ENCODE data around the gene MORN4. TPM values are rescaled to one million over a fixed set of nuclear protein-coding genes. Genes with fewer than 3 reads are reported as not detected.

Gene MORN4
- polyA plus RNA-seq, 1 of the 3 experiments (the other 2 are of a cell fraction): 31.4 TPM

- Histone ChIP-seq H3K4me1 (ENCODE audit: control insufficient read depth in 1 of 2, insufficient read depth in 2 of 2, low read depth in 1 of 2, low read length in 1 of 2) (peaks cover 0 to 6% of the 10 kb centered on the region in 2 experiments; a peak in 1 of 4 replicates), H3K36me3 (replicated peaks in 1 of 2; ENCODE audit: control insufficient read depth in 1 of 2, insufficient read depth in 2 of 2, low read length in 1 of 2) (peaks cover 32 to 47% of the 10 kb centered on the region in 2 experiments), H3K4me2 (no peak overlapping the region), H3F3A (replicated peaks; ENCODE audit: insufficient read depth) (peaks cover 8% of the 10 kb centered on the region), H4K20me1 (ENCODE audit: insufficient read depth) (no peaks in the 10 kb centered on the region), H2AFZ (ENCODE audit: low read depth) (no peak overlapping the region), H3K27ac (ENCODE audit: low read depth in 2 of 2, low read length in 1 of 2) (no peak overlapping the region; a peak in 1 of 4 replicates), H3K9ac (no peak overlapping the region), H3K79me2 (ENCODE audit: insufficient read depth) (0 out of 2 replicates have a peak, but pooled peaks cover 3% of the 10 kb centered on the region), H3K9me2 (no peaks in the 10 kb centered on the region), H3K4me3 (ENCODE audit: low read depth in 2 of 2, low read length in 1 of 2) (no peak overlapping the region), H3K9me3 (no peaks in the 10 kb centered on the region), H3K27me3 (ENCODE audit: insufficient read depth) (no peaks in the 10 kb centered on the region)
- POLR2A ChIA-PET: interaction anchor here (1.4 kb wide), 1 partner anchor 12 kb away, joined by 4 read pairs; the partner anchor contains the start of gene AVPI1
- CTCF ChIA-PET: interaction anchor here (0.9 to 6.8 kb wide), 7 partner anchors 9 to 60 kb away, joined by 3 to 71 read pairs (median 4); partner anchors contain the start of genes AVPI1, PI4K2A and ZFYVE27
- TF ChIP-seq PBX3 (IDR thresholded peaks at IDR 0.05) (no peak), RCOR1 (IDR thresholded peaks at IDR 0.05; ENCODE audit: low read length) (no peak), MXI1 (IDR thresholded peaks at IDR 0.05; ENCODE audit: low read depth, low read length) (no peak)
- 91% methylated on average over 8 of the region's 9 CpGs for WGBS (ENCODE audit: low lambda C conversion rate)
- DNase-seq: no peak
Measured at GRCh38 chr10:97675222-97675621, 41.9 kb upstream of the MORN4 start.

- no peak for DNase-seq
- Histone ChIP-seq H3K79me2 (ENCODE audit: insufficient read depth) (0 out of 2 replicates have a peak, but pooled peaks cover 3% of the 10 kb centered on the region), H3K9me2 (no peaks in the 10 kb centered on the region), H3K36me3 (replicated peaks in 1 of 2; ENCODE audit: control insufficient read depth in 1 of 2, insufficient read depth in 2 of 2, low read length in 1 of 2) (peaks cover 36 to 46% of the 10 kb centered on the region in 2 experiments), H3K27me3 (ENCODE audit: insufficient read depth) (no peaks in the 10 kb centered on the region), H3K9me3 (no peaks in the 10 kb centered on the region), H3K4me2 (no peak overlapping the region), H3K9ac (no peak overlapping the region), H3K4me1 (ENCODE audit: control insufficient read depth in 1 of 2, insufficient read depth in 2 of 2, low read depth in 1 of 2, low read length in 1 of 2) (peaks cover 0 to 6% of the 10 kb centered on the region in 2 experiments; a peak in 1 of 4 replicates), H3K27ac (ENCODE audit: low read depth in 2 of 2, low read length in 1 of 2) (peak overlapping the region in 1 of 2 experiments; percentile 28; a peak in 1 of 4 replicates), H3K4me3 (ENCODE audit: low read depth in 2 of 2, low read length in 1 of 2) (no peak overlapping the region), H3F3A (replicated peaks; ENCODE audit: insufficient read depth) (peaks cover 11% of the 10 kb centered on the region), H4K20me1 (ENCODE audit: insufficient read depth) (no peaks in the 10 kb centered on the region), H2AFZ (ENCODE audit: low read depth) (no peak overlapping the region)
- TF ChIP-seq YY1 (IDR thresholded peaks at IDR 0.05; ENCODE audit: low read depth) (no peak), NFIC (IDR thresholded peaks at IDR 0.05; ENCODE audit: borderline replicate concordance) (peak; percentile 31; the same call in 1 of the 2 replicates), SMC3 (IDR thresholded peaks at IDR 0.05; ENCODE audit: low read depth, low read length) (no peak), MAX (IDR thresholded peaks at IDR 0.05; ENCODE audit: low read depth) (no peak), EP300 (IDR thresholded peaks at IDR 0.05; ENCODE audit: borderline replicate concordance in 1 of 2, low read depth in 1 of 2, low read length in 1 of 2) (no peak), FOSL2 (IDR thresholded peaks at IDR 0.05; ENCODE audit: borderline replicate concordance, low read depth) (peak; percentile 17; the same call in 1 of the 2 replicates), TCF12 (IDR thresholded peaks at IDR 0.05) (no peak), PBX3 (IDR thresholded peaks at IDR 0.05) (no peak), FOXJ3 (CRISPR knock-in tag; IDR thresholded peaks at IDR 0.05) (no peak)
- WGBS (ENCODE audit: low lambda C conversion rate): 68% methylated on average over 7 of the region's 8 CpGs
- ChIA-PET POLR2A (no interaction called here), CTCF (interaction anchor here (0.6 to 5.0 kb wide), 5 partner anchors 13 to 65 kb away, joined by 3 to 60 read pairs (median 4); partner anchors contain the start of genes AVPI1 and MORN4)
Measured at GRCh38 chr10:97673736-97674525, 40.6 kb upstream of the MORN4 start.
